Limb (tissue), 2 donors: ENCODE results near the gene LRRC42.
A peak's percentile ranks its signal among the peaks of the same experiment; 100 is the strongest.

ENCODE experiments used
- DNase-seq, 2 donors: peaks; one replicate each; pipeline ENCODE4 v3.0.0-alpha.2; 2016; ENCODE audit errors: extremely low spot score in 2 of 2

Gene LRRC42

GRCh38 chr1:53942127-53942957 lies 3.8 kb upstream of the LRRC42 start:
- DNase-seq: no peak

- DNase-seq: no peak
Observed at GRCh38 chr1:53943090-53943489, 3.1 kb upstream of the LRRC42 start.

GRCh38 chr1:53943490-53944043 lies 2.6 kb upstream of the LRRC42 start:
- no peak for DNase-seq

GRCh38 chr1:53944469-53945182 lies 1.5 kb upstream of the LRRC42 start:
- no peak for DNase-seq

- peak in 1 of 2 donors; percentile 57 for DNase-seq
Observed at GRCh38 chr1:53945183-53945432, 1.0 kb upstream of the LRRC42 start.

- DNase-seq: peak; percentile 95 to 100
Observed at GRCh38 chr1:53945433-53946251, 508 bp upstream of the LRRC42 start, which contains the start of gene IFT25. Gene IFT25 (minus strand): TSS chr1:53945699. CDS start chr1:53940082, 5,617 bp downstream.

GRCh38 chr1:53947172-53947907 lies 1.2 kb downstream of the LRRC42 start:
- peak in 1 of 2 donors; percentile 43 for DNase-seq

- no peak for DNase-seq
Observed at GRCh38 chr1:53948291-53948690, 2.1 kb downstream of the LRRC42 start.

- peak; percentile 40 to 41 for DNase-seq
Observed at GRCh38 chr1:53949023-53949990, 3.2 kb downstream of the LRRC42 start.

GRCh38 chr1:53951697-53952096 lies 5.5 kb downstream of the LRRC42 start:
- no peak for DNase-seq

GRCh38 chr1:53954128-53954527 lies 8.0 kb downstream of the LRRC42 start:
- DNase-seq: no peak

- DNase-seq: no peak
Observed at GRCh38 chr1:53956308-53957168, 10.4 kb downstream of the LRRC42 start.

GRCh38 chr1:53957194-53957818 lies 11.2 kb downstream of the LRRC42 start:
- no peak for DNase-seq

- no peak for DNase-seq
Observed at GRCh38 chr1:53959664-53960250, 13.6 kb downstream of the LRRC42 start.

GRCh38 chr1:53962395-53962794 lies 16.2 kb downstream of the LRRC42 start:
- no peak for DNase-seq

- no peak for DNase-seq
Observed at GRCh38 chr1:53963460-53963859, 17.3 kb downstream of the LRRC42 start.

GRCh38 chr1:53964109-53964508 lies 18.0 kb downstream of the LRRC42 start:
- no peak for DNase-seq

GRCh38 chr1:53966794-53967193 lies 20.6 kb downstream of the LRRC42 start:
- DNase-seq: no peak
